SK-N-SH (cell line): ENCODE measurements around the gene MPPED2. TPM values are rescaled to one million over a fixed set of nuclear protein-coding genes. Genes with fewer than 3 reads are reported as not detected.

ENCODE experiments used
- CTCF ChIA-PET: fragments of 300-600, 350-600 bp; formaldehyde crosslinking; extraction: SDS; loops from one replicate; lab custom pipeline; 2021; lab: Yijun Ruan, JAX
- POLR2A ChIA-PET: fragments of 350-600 bp; sonication (Branson Sonifier 250); formaldehyde crosslinking; extraction: SDS; loops from one replicate; lab custom pipeline; 2020; ENCODE audit warnings: antibody characterized with exemption, inconsistent platforms; lab: Yijun Ruan, JAX
- DNase-seq: peaks from one replicate; pipeline ENCODE4 v3.0.0; 2012
- H2AFZ ChIP-seq: fragments of 200-600 bp; sonication (generic); 2 replicates; pipeline ENCODE4 v1.8.1; 2016; ENCODE audit warnings: antibody characterized with exemption, mild to moderate bottlenecking, low read depth
- H3F3A ChIP-seq: fragments of 200-600 bp; sonication (generic); replicated peaks from 2 replicates; pipeline ENCODE3; 2016; ENCODE audit warnings: antibody characterized with exemption, mild to moderate bottlenecking; ENCODE audit not compliant: insufficient read depth
- H3K27ac ChIP-seq, 2 experiments: fragments of 200-500 bp in 1 of 2; fragments of 200-600 bp in 1 of 2; sonication (Bioruptor generic) in 1 of 2; sonication (generic), shearing (Covaris generic) in 1 of 2; 2 replicates each; pipeline versions ENCODE4 v1.5.1 to v1.6.1; 2014 to 2016; ENCODE audit warnings: low read depth in 2 of 2, inconsistent platforms in 1 of 2, low read length in 1 of 2, mild to moderate bottlenecking in 1 of 2, mixed read lengths in 1 of 2
- H3K27me3 ChIP-seq: fragments of 200-600 bp; sonication (generic), shearing (Covaris generic); 2 replicates; pipeline ENCODE4 v1.6.1; 2016; ENCODE audit warnings: mixed run types; ENCODE audit not compliant: insufficient read depth
- H3K36me3 ChIP-seq, 2 experiments: fragments of 200-500 bp in 1 of 2; fragments of 200-600 bp in 1 of 2; sonication (Bioruptor generic) in 1 of 2; sonication (generic) in 1 of 2; replicated peaks in 1 of 2; 2 replicates each; pipeline versions ENCODE3 to v1.5.1; 2014 to 2016; ENCODE audit warnings: low read length in 1 of 2, mild to moderate bottlenecking in 1 of 2; ENCODE audit not compliant: insufficient read depth in 2 of 2, control insufficient read depth in 1 of 2
- H3K4me1 ChIP-seq, 2 experiments: fragments of 200-500 bp in 1 of 2; fragments of 200-600 bp in 1 of 2; sonication (Bioruptor generic) in 1 of 2; sonication (generic), shearing (Covaris generic) in 1 of 2; 2 replicates each; pipeline versions ENCODE4 v1.5.1 to v1.6.1; 2014 to 2016; ENCODE audit warnings: low read depth in 1 of 2, low read length in 1 of 2, mixed run types in 1 of 2; ENCODE audit not compliant: insufficient read depth in 2 of 2, control insufficient read depth in 1 of 2
- H3K4me2 ChIP-seq: fragments of 200-600 bp; sonication (generic), shearing (Covaris generic); 2 replicates; pipeline ENCODE4 v1.6.1; 2017; ENCODE audit warnings: mixed run types
- H3K4me3 ChIP-seq, 2 experiments: fragments of 200-500 bp in 1 of 2; fragments of 200-600 bp in 1 of 2; sonication (Bioruptor generic) in 1 of 2; sonication (generic), shearing (Covaris generic) in 1 of 2; 2 replicates each; pipeline versions ENCODE4 v1.5.1 to v1.8.1; 2014 to 2016; ENCODE audit warnings: low read depth in 2 of 2, inconsistent platforms in 1 of 2, low read length in 1 of 2, mild to moderate bottlenecking in 1 of 2, mixed read lengths in 1 of 2, moderate library complexity in 1 of 2
- H3K79me2 ChIP-seq: fragments of 200-600 bp; sonication (generic); 2 replicates; pipeline ENCODE4 v1.8.1; 2017; ENCODE audit warnings: mild to moderate bottlenecking; ENCODE audit not compliant: insufficient read depth
- H3K9ac ChIP-seq: fragments of 200-600 bp; sonication (generic); 2 replicates; pipeline ENCODE4 v1.6.1; 2017; ENCODE audit warnings: mixed run types
- H3K9me2 ChIP-seq: fragments of 200-600 bp; sonication (generic); 2 replicates; pipeline ENCODE4 v1.6.1; 2017; ENCODE audit warnings: mixed run types
- H3K9me3 ChIP-seq: fragments of 200-600 bp; sonication (generic); 2 replicates; pipeline ENCODE4 v1.6.1; 2017; ENCODE audit warnings: mixed run types, mild to moderate bottlenecking, moderate library complexity
- H4K20me1 ChIP-seq: fragments of 200-600 bp; sonication (generic); 2 replicates; pipeline ENCODE4 v1.6.1; 2017; ENCODE audit warnings: mild to moderate bottlenecking, mixed run types; ENCODE audit not compliant: insufficient read depth
- CTCF ChIP-seq: fragments of 200-600 bp; sonication (generic); IDR thresholded peaks from 2 replicates; pipeline ENCODE4 v1.6.1; 2017; ENCODE audit warnings: antibody characterized with exemption, mild to moderate bottlenecking, moderate library complexity
- EP300 ChIP-seq, 2 experiments: IDR thresholded peaks; 2 replicates each; pipeline versions ENCODE4 v1.4.0 to v1.6.1; 2012; ENCODE audit warnings: borderline replicate concordance in 1 of 2, low read depth in 1 of 2, low read length in 1 of 2
- EZH2phosphoT487 ChIP-seq: fragments of 200-600 bp; sonication (generic); IDR thresholded peaks from 2 replicates; pipeline ENCODE4 v1.6.1; 2017; ENCODE audit warnings: low read depth, mixed run types, mild to moderate bottlenecking, antibody characterized with exemption, moderate library complexity, borderline replicate concordance
- FOSL2 ChIP-seq: IDR thresholded peaks from 2 replicates; pipeline ENCODE4 v1.4.0; 2012; ENCODE audit warnings: low read depth, mild to moderate bottlenecking, moderate library complexity, borderline replicate concordance
- FOXM1 ChIP-seq: IDR thresholded peaks from 2 replicates; pipeline ENCODE4 v1.4.0; 2012; ENCODE audit warnings: low read depth, mild to moderate bottlenecking
- GATA2 ChIP-seq: sonication (generic); formaldehyde crosslinking; IDR thresholded peaks from 2 replicates; pipeline ENCODE4 v1.5.0; 2020; ENCODE audit warnings: mild to moderate bottlenecking, missing genetic modification reagents
- IRF3 ChIP-seq: fragments of 150-350 bp; IDR thresholded peaks from 2 replicates; pipeline ENCODE4 v1.6.1; 2016; ENCODE audit warnings: mild to moderate bottlenecking, low read depth, low read length
- MEF2A ChIP-seq: IDR thresholded peaks from 2 replicates; pipeline ENCODE4 v1.4.0; 2012; ENCODE audit warnings: low read depth, borderline replicate concordance
- MXI1 ChIP-seq: IDR thresholded peaks from 2 replicates; pipeline ENCODE4 v1.6.1; 2012; ENCODE audit warnings: mild to moderate bottlenecking, low read depth, low read length, improper control_type of control experiment
- NRF1 ChIP-seq: IDR thresholded peaks from 2 replicates; pipeline ENCODE4 v1.6.1; 2012; ENCODE audit warnings: low read depth, mild to moderate bottlenecking, low read length
- PBX3 ChIP-seq: IDR thresholded peaks from 2 replicates; pipeline ENCODE4; 2012
- RCOR1 ChIP-seq: fragments of 150-350 bp; IDR thresholded peaks from 2 replicates; pipeline ENCODE4 v1.6.1; 2017; ENCODE audit warnings: antibody characterized with exemption, low read length
- REST ChIP-seq: IDR thresholded peaks from 2 replicates; pipeline ENCODE4 v1.6.1; 2012; ENCODE audit warnings: mild to moderate bottlenecking, low read depth, low read length, moderate library complexity
- RFX5 ChIP-seq: IDR thresholded peaks from 2 replicates; pipeline ENCODE4 v1.6.1; 2012; ENCODE audit warnings: mild to moderate bottlenecking, improper control_type of control experiment, low read length
- RXRA ChIP-seq: IDR thresholded peaks from 2 replicates; pipeline ENCODE4 v1.4.0; 2012; ENCODE audit warnings: low read depth, mild to moderate bottlenecking, borderline replicate concordance
- TCF12 ChIP-seq: IDR thresholded peaks from 2 replicates; pipeline ENCODE4 v1.4.0; 2012
- USF1 ChIP-seq: IDR thresholded peaks from 2 replicates; pipeline ENCODE4 v1.4.0; 2012; ENCODE audit warnings: low read depth, borderline replicate concordance
- YY1 ChIP-seq: IDR thresholded peaks from 2 replicates; pipeline ENCODE4 v1.4.0; 2012; ENCODE audit warnings: low read depth, mild to moderate bottlenecking
- WGBS: methylation state at CpG from one replicate; pipeline ENCODE4 v1.1.6; 2017; ENCODE audit warnings: low lambda C conversion rate; 5-methylcytosine and 5-hydroxymethylcytosine counted together
- polyA plus RNA-seq, 3 experiments: library from polyadenylated mRNA; depleted of rRNA; stranded (reverse); fragments of >200 nt; gene quantifications; 2 replicates each; pipeline ENCODE4 v1.2.3, GENCODE V29; 2012

Gene MPPED2
- polyA plus RNA-seq, 1 of the 3 experiments (the other 2 are of a cell fraction), result 0.05 TPM

GRCh38 chr11:30463266-30463665 is 122.9 kb downstream of the MPPED2 start:
- WGBS, result 22% methylated on average over 2 of the region's 2 CpGs

GRCh38 chr11:30462421-30462820 is 123.7 kb downstream of the MPPED2 start:
- no peaks in the 10 kb centered on the region for H4K20me1 ChIP-seq
- no peak overlapping the region for H3K4me2 ChIP-seq
- POLR2A ChIA-PET, result no interaction called here
- no peak overlapping the region for H3K9ac ChIP-seq
- H3K36me3 ChIP-seq, result no peaks in the 10 kb centered on the region
- no peaks in the 10 kb centered on the region; a peak in 1 of 4 replicates for H3K4me1 ChIP-seq
- no peaks in the 10 kb centered on the region for H3K9me2 ChIP-seq
- CTCF ChIA-PET, result interaction anchor here (1.5 kb wide), 1 partner anchor 18 kb away, joined by 3 read pairs; no protein-coding TSS in a partner anchor
- no peaks in the 10 kb centered on the region for H3K79me2 ChIP-seq
- H3K9me3 ChIP-seq, result no peaks in the 10 kb centered on the region
- no peak overlapping the region for H2AFZ ChIP-seq
- H3K27ac ChIP-seq, result no peak overlapping the region
- H3F3A ChIP-seq, result no peaks in the 10 kb centered on the region
- H3K4me3 ChIP-seq, result no peak overlapping the region
- no peaks in the 10 kb centered on the region for H3K27me3 ChIP-seq
- WGBS, result 36% methylated on average over 3 of the region's 3 CpGs
- DNase-seq, result no peak
- no peak for TF ChIP-seq RXRA
- TF ChIP-seq NRF1, result no peak
- no peak for TF ChIP-seq TCF12
- no peak for TF ChIP-seq IRF3
- TF ChIP-seq EP300 (IDR thresholded peaks at IDR 0.05; ENCODE audit: borderline replicate concordance in 1 of 2, low read depth in 1 of 2, low read length in 1 of 2), result no peak
- no peak for TF ChIP-seq MXI1
- no peak for TF ChIP-seq GATA2 (CRISPR knock-in tag)
- TF ChIP-seq YY1, result no peak
- no peak for TF ChIP-seq RFX5
- TF ChIP-seq REST, result no peak
- no peak for TF ChIP-seq CTCF
- no peak for TF ChIP-seq FOSL2
- no peak for TF ChIP-seq FOXM1
- no peak for TF ChIP-seq EZH2phosphoT487

More at GRCh38 chr11:30463266-30463665, 122.9 kb downstream of the MPPED2 start:
- Histone ChIP-seq H3K27me3 (no peaks in the 10 kb centered on the region), H3K4me3 (no peak overlapping the region), H2AFZ (no peak overlapping the region), H3K27ac (no peak overlapping the region), H3F3A (no peaks in the 10 kb centered on the region), H3K9ac (no peak overlapping the region), H3K4me2 (no peak overlapping the region), H3K9me3 (no peaks in the 10 kb centered on the region), H3K36me3 (no peaks in the 10 kb centered on the region), H3K9me2 (no peaks in the 10 kb centered on the region), H3K4me1 (no peaks in the 10 kb centered on the region; a peak in 1 of 4 replicates), H3K79me2 (no peaks in the 10 kb centered on the region), H4K20me1 (no peaks in the 10 kb centered on the region)
- CTCF ChIA-PET, result interaction anchor here (0.7 to 1.7 kb wide), 4 partner anchors 10 to 23 kb away, joined by 3 to 6 read pairs (median 3); no protein-coding TSS in a partner anchor
- POLR2A ChIA-PET, result no interaction called here
- TF ChIP-seq FOXM1 (no peak), RCOR1 (no peak), PBX3 (no peak), MEF2A (no peak), USF1 (no peak)
- DNase-seq, result no peak
